ENCODE data around the gene IGF2BP2.

Gene IGF2BP2

GRCh38 chr3:185733980-185734724 lies 90.7 kb downstream of the IGF2BP2 start:
- TF ChIP-seq CSDC2 (CRISPR knock-in tag; IDR thresholded peaks at IDR 0.05) (no peak), RARB (CRISPR knock-in tag; IDR thresholded peaks at IDR 0.05) (no peak), ARNTL (CRISPR knock-in tag; IDR thresholded peaks at IDR 0.05; ENCODE audit: borderline replicate concordance, low read depth) (no peak), GLIS3 (CRISPR knock-in tag; IDR thresholded peaks at IDR 0.05) (no peak), PPARA (CRISPR knock-in tag; IDR thresholded peaks at IDR 0.05; ENCODE audit: borderline replicate concordance) (no peak)
- TF ChIP-seq, protein P1, sequence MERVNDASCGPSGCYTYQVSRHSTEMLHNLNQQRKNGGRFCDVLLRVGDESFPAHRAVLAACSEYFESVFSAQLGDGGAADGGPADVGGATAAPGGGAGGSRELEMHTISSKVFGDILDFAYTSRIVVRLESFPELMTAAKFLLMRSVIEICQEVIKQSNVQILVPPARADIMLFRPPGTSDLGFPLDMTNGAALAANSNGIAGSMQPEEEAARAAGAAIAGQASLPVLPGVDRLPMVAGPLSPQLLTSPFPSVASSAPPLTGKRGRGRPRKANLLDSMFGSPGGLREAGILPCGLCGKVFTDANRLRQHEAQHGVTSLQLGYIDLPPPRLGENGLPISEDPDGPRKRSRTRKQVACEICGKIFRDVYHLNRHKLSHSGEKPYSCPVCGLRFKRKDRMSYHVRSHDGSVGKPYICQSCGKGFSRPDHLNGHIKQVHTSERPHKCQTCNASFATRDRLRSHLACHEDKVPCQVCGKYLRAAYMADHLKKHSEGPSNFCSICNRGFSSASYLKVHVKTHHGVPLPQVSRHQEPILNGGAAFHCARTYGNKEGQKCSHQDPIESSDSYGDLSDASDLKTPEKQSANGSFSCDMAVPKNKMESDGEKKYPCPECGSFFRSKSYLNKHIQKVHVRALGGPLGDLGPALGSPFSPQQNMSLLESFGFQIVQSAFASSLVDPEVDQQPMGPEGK (CRISPR knock-in tag; IDR thresholded peaks at IDR 0.05; ENCODE audit: borderline replicate concordance), result no peak
- peak; percentile 64 for ATAC-seq

DNA sequence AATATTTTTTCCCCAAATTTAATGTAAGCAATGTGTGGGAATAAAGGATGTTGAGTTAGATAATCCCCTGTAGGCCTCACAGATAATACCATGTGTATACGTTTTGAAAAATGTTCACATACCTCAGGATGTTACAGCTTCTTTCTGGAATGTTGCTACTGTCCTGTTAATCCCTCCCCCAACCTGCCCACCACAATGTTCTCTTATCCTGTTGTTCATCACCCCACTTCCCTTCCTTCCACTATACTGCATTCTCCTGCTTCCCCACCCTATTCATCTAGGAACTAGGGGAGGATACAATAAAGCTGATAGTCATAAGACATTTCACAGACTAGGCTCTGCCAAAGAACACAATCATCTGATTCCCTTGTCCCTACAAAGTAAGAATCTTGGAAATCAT lies 92.1 kb downstream of the IGF2BP2 start:
- TF ChIP-seq ZC3H10 (CRISPR knock-in tag; IDR thresholded peaks at IDR 0.05) (no peak), RARB (CRISPR knock-in tag; IDR thresholded peaks at IDR 0.05) (no peak), ARNTL (CRISPR knock-in tag; IDR thresholded peaks at IDR 0.05; ENCODE audit: borderline replicate concordance, low read depth) (no peak), CREB5 (CRISPR knock-in tag; IDR thresholded peaks at IDR 0.05; ENCODE audit: low read depth) (no peak), POU6F1 (CRISPR knock-in tag; IDR thresholded peaks at IDR 0.05; ENCODE audit: borderline replicate concordance, low read depth) (no peak), GLIS3 (CRISPR knock-in tag; IDR thresholded peaks at IDR 0.05) (no peak), OSR1 (CRISPR knock-in tag; IDR thresholded peaks at IDR 0.05) (no peak), BACH2 (CRISPR knock-in tag; IDR thresholded peaks at IDR 0.05; ENCODE audit: borderline replicate concordance) (no peak), SNAI2 (CRISPR knock-in tag; IDR thresholded peaks at IDR 0.05) (no peak), ZNF70 (CRISPR knock-in tag; IDR thresholded peaks at IDR 0.05) (no peak), ZNF8 (CRISPR knock-in tag; IDR thresholded peaks at IDR 0.05) (no peak), TCF4 (CRISPR knock-in tag; IDR thresholded peaks at IDR 0.05; ENCODE audit: borderline replicate concordance) (no peak), ISL1 (CRISPR knock-in tag; IDR thresholded peaks at IDR 0.05) (no peak), ZNF565 (CRISPR knock-in tag; conservative IDR thresholded peaks at IDR 0.05; ENCODE audit: low read depth) (no peak), ZFP30 (CRISPR knock-in tag; IDR thresholded peaks at IDR 0.05) (no peak)
- TF ChIP-seq, protein P2, sequence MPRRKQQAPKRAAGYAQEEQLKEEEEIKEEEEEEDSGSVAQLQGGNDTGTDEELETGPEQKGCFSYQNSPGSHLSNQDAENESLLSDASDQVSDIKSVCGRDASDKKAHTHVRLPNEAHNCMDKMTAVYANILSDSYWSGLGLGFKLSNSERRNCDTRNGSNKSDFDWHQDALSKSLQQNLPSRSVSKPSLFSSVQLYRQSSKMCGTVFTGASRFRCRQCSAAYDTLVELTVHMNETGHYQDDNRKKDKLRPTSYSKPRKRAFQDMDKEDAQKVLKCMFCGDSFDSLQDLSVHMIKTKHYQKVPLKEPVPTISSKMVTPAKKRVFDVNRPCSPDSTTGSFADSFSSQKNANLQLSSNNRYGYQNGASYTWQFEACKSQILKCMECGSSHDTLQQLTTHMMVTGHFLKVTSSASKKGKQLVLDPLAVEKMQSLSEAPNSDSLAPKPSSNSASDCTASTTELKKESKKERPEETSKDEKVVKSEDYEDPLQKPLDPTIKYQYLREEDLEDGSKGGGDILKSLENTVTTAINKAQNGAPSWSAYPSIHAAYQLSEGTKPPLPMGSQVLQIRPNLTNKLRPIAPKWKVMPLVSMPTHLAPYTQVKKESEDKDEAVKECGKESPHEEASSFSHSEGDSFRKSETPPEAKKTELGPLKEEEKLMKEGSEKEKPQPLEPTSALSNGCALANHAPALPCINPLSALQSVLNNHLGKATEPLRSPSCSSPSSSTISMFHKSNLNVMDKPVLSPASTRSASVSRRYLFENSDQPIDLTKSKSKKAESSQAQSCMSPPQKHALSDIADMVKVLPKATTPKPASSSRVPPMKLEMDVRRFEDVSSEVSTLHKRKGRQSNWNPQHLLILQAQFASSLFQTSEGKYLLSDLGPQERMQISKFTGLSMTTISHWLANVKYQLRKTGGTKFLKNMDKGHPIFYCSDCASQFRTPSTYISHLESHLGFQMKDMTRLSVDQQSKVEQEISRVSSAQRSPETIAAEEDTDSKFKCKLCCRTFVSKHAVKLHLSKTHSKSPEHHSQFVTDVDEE (CRISPR knock-in tag; IDR thresholded peaks at IDR 0.05), result no peak
- TF ChIP-seq, protein P1 (CRISPR knock-in tag; IDR thresholded peaks at IDR 0.05; ENCODE audit: borderline replicate concordance), result no peak
- ATAC-seq, result peak; percentile 62

GRCh38 chr3:185730550-185730949 lies 94.3 kb downstream of the IGF2BP2 start:
- no peak for ATAC-seq

More at GRCh38 chr3:185730550-185730949, 94.3 kb downstream of the IGF2BP2 start:
- no peak for TF ChIP-seq ZFP3 (CRISPR knock-in tag; IDR thresholded peaks at IDR 0.05)
- TF ChIP-seq ESRRG (CRISPR knock-in tag; IDR thresholded peaks at IDR 0.05), result no peak
- TF ChIP-seq, protein P1 (CRISPR knock-in tag; IDR thresholded peaks at IDR 0.05; ENCODE audit: borderline replicate concordance), result no peak
- no peak for TF ChIP-seq POU6F1 (CRISPR knock-in tag; IDR thresholded peaks at IDR 0.05; ENCODE audit: borderline replicate concordance, low read depth)

All from SK-N-SH treated with all-trans-retinoic acid at 6 μM for 48 hours (cell line).